Uterus (tissue), 2 donors: ENCODE measurements around the gene ACMSD.

Experiments used
- CTCF ChIP-seq, 4 experiments: fragments of 200-600 bp in 2 of 4; fragments of 450-650 bp in 2 of 4; sonication (generic) in 2 of 4; IDR thresholded peaks; one replicate each; pipeline ENCODE4 v1.5.1; 2016 to 2019; ENCODE audit warnings: antibody characterized with exemption in 4 of 4, mild to moderate bottlenecking in 2 of 4, moderate library complexity in 1 of 4
- POLR2A ChIP-seq, 2 donors: fragments of 450-650 bp; IDR thresholded peaks; one replicate each; pipeline ENCODE4 v1.6.1; 2016; ENCODE audit warnings: antibody characterized with exemption in 2 of 2, mild to moderate bottlenecking in 1 of 2, moderate library complexity in 1 of 2

- TF ChIP-seq CTCF (IDR thresholded peaks at IDR 0.05): no peak
- no peak for TF ChIP-seq POLR2A (IDR thresholded peaks at IDR 0.05)
These were observed 25.0 kb downstream of the ACMSD start for GRCh38 chr2:134863446-134863845.
